GM18505 (cell line): ENCODE data around the gene ATP6V1A.
"Not testable (repeated sequence)": the region's sequence is repeated elsewhere in the genome, so short reads cannot be mapped to it uniquely, and the experiment has no call there.

Source experiments
- ATAC-seq: cut with Tn5 transposase; IDR thresholded peaks from one replicate; pipeline ENCODE4 v1.9.1; 2021; ENCODE audit not compliant: unreplicated experiment
- POLR2A ChIP-seq: IDR thresholded peaks from 4 replicates; pipeline ENCODE4 v1.6.1; 2011; ENCODE audit warnings: borderline replicate concordance; ENCODE audit not compliant: insufficient read depth, insufficient read length; ENCODE audit errors: extremely low read depth

The ATP6V1A gene

DNA sequence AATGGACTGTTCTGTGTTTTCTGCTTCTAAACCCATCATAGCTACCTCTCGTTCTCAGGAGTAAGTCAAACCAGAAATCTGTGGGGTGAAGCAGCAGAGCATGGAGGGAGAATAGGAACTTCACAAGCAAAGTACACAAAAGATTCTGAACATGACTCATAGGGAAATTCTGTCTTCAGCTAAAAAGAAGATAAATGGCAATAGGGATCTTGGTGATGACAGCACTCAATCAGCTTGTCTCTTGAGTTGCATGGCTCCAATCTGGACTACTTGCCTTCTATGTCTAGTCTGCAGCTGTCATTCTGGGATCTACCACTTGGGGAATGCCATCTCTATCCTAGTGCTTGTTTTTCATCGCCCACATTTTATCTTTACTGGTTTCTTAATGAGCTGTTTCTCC lies 78.3 kb downstream of the ATP6V1A start:
- peak; percentile 87 for ATAC-seq
- TF ChIP-seq POLR2A, result no peak

DNA sequence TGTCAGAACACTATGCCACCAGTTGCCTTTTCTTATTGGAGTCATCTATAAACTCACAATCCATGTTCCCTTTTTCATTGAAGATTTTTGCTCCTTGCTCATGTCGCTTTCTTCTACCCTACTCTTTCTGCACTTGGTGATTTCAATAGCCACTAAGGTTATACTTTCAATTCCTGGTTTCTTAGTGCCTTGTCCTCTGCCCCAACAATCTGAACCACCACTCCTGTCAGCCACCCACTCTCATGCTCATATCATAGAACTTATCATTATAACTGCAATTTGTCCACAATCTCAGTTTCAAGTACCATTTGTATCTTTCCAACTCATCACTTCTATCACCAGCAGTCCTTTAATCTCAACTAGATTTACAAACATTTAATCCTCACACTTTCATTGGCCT lies 81.8 kb downstream of the ATP6V1A start:
- peak; percentile 25 for ATAC-seq
- TF ChIP-seq POLR2A, result no peak

DNA sequence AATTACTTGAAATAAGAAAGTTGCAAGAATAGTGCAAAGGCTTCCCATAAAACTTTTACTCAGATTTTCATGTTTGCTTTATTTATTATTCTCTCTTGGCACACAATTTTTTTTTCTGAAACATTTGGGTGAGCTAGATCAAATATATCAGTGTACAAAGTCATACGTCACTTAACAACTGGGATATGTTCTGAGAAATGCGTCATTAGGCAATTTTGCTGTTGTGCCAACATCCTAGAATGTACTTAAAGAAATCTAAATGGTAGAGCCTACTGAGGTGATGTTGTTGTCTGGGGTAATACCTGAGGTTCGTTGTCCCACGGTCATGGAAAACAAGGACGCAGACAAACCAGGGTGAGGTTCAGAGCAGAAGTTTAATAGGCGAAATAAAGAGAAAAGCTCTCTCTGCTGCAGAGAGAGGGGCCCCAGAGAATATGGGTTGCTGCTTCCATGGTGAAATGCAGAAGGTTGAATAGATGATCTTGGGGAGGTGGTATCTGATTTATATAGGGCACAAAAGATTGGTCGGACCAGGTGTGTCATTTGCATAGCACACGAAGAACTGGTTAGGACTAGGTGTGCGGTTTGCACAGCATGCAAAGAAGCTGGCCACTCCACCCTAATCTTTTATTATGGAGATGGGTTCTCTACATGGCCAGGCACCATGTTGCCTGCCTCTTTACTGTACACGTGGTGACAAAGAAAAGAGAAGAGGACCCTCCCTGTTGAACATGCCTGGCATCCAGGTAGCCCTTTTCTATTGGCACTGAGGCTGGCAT lies 82.9 kb downstream of the ATP6V1A start:
- ATAC-seq, result peak; percentile 14
- TF ChIP-seq POLR2A, result no peak

DNA sequence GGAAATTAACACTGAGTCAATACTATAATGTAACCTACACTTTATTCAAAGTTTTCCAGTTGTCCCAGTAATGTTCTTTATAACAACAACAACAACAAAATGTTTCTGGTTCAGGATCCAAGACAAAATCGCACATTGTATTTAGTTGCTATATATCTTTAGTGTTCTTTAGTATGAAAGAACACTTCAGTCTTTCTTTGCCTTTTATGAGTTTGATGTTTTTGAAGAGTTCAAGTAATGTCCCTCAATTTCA lies 84.2 kb downstream of the ATP6V1A start:
- no peak for TF ChIP-seq POLR2A

DNA sequence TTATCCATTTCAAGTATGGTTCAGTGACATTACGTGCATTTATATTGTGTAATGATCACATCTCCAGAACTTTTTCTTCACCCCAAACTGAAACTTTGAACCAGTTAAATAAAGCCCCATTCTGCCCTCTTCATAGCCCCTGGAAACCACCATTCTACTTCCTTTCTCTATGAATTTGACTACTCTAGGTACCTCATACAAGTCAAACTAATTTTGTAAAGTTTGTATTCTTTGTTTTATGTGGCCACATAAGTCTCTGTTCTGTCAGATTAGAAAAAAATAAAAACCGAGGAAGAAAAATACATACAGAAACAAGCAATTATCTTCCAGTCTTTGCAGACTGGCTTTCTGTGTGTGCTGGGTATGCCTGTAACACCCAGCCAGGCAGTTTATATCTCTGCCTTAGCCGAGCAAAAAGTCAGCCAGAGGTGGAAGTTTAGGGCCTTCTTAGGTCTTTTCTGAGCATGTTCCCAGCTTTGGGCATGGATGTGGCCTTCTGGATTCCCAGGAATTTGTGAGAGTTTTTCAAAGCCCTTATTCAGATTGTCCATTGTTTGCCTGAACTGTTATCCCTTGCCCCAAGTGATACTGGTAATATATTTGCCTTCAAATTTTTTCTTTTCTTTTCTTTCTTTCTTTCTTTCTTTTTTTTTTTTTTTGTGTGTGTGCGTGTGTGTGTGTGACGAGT lies 85.8 kb downstream of the ATP6V1A start:
- peak; percentile 42 for ATAC-seq
- TF ChIP-seq POLR2A, result no peak

More for the DNA sequence above, 84.2 kb downstream of the ATP6V1A start:
- ATAC-seq, result no peak

DNA sequence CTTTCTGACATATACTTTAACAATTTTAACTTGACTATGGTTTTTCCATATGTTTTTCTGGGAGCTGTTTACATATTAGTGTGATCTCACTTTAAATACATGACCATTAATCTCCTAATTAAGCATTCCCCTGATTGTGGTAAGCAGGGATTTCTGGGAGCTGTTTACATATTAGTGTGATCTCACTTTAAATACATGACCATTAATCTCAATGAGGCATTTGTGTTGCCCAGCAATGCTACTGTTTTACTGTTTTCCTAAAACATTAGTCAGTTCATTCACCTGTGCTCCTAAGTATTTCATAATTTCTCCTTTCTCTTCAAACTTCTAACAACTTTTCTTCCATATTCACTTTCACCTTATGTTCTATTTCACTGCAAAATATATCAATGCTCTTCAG lies 88.1 kb downstream of the ATP6V1A start:
- TF ChIP-seq POLR2A, result no peak
- no peak for ATAC-seq

DNA sequence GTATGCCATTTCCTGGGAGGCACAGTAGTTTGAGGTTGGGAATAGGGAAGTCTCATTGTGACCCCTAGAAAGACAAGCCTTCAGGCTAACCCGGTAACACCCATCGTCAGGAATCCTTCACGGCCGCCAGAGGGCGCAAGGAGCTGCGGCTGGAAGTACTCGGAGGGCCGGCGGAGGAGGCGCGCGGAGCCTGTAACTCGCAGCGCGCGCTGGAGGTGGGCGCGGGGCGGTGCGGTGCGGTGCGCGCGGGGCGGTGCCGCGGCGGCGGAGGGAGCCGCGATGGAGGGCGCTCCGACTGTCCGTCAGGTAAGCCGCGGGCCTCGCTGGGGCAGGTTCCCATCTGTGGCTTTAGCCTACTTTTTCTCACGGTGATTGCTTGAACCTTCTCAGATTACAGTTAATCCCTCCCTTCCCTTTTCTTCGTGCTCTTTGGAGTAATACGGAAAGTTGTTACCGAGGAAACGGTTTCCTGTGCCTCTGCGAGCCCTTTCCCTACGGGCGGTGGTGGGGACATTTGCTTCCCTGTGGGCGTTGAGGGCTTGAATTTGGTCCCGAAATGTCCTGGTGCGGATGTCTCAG lies 91.9 kb downstream of the ATP6V1A start, which contains the start of gene GRAMD1C:
GRAMD1C (plus strand) TSS at position 158 of the 579 bp plus-strand sequence; CDS start at position 280, 122 bp downstream.
- no peak for TF ChIP-seq POLR2A
- ATAC-seq, result peak; percentile 98

DNA sequence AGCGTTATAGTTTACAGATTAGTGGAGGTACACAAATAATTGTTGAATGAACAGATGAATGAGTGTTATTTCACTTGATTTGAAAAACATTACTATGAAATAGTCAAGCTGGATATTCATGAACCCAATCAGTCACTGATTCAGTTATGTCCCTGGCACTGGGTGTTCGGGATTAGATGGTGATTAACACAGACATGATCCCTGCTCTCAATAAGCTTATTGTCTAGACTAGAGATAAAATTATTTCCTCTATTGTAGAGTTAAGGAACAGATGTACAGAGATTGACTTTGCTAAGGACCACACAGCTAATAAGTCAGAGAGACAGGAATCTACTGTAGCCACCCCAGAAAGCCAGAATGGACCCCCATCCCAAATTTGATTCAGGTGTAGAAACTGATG lies 92.7 kb downstream of the ATP6V1A start:
- no peak for ATAC-seq
- no peak for TF ChIP-seq POLR2A

DNA sequence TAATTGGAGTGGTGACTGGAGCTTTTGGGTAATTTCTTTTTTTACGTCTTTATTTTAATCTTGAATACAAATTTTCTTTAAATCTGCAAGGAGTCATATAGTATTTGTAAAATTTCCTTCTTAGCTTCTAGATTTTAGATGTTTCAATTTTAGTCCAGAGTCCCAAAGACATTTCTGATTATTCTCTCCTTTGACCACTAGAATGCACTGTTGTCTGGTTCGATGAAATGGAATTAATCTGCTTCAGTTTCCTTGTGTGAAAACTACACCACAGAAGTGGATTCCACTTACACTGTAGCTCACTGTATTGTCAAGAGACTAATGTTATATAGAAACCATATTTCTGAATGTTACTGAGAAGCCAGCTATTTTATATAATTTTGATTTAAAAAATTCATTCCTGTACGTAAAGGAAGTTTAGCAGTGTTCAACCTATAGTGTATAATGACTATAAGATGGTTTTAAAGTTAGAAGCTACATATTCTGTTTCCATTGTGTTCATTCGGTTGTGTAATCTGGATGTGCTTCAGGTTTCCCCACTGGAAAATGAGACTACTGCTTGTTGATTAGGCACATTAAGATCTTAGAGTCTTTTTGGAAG lies 97.9 kb downstream of the ATP6V1A start:
- no peak for TF ChIP-seq POLR2A
- ATAC-seq, result no peak

DNA sequence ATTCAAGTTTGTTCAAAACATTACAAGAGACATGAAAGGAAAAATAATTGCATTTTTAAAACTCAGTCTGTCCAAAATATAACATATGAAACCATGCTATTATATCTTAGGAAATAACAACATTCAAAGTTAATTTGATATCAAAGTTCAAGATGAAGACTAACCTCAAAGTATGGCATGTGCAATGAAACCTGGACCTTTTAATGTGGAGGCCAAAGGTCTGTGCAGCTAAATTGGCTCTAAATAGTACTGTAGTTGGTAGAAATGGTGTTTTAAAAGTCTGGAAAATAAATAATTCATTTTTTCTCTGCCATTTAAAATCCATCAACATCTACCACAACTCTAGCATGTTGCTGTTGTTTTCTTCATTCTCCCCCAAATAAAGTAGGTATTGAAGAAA lies 100.4 kb downstream of the ATP6V1A start:
- ATAC-seq, result no peak
- no peak for TF ChIP-seq POLR2A

DNA sequence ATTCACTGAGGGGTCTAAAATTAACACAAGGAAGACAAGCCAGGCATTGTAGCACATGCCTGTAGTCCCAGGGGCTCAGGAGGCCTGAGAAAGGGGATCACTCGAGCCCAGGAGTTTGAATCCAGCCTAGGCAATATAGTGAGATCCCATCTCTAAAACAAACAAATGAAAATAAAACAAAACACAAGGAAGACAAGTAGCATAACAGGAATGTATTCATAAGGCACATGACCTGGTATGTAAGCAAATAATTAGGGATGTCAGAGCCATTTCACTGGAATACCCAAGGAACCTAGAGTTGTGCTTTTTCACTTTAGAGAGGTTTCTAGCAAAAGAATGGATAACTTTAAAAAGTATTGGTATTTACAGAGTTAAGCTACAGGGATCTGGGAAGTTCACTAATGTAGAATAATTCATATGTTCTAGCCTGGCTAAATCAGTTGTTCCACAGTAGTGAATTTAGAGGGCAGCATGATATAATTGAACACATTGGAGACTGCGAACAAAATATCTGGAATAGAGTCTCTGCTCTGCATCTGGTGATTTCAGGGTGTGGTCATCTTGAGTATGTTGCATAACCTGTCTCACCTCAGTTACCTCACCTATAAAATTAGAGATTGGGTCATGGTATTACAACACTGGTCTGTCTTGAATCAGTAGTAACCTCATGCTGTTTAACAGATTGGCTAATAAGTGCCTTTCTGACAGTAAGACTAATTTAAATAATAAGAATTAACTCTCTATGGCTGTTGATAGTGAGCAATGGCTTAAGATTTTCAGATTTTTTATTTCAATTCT lies 101.0 kb downstream of the ATP6V1A start:
- TF ChIP-seq POLR2A, result no peak
- no peak for ATAC-seq

DNA sequence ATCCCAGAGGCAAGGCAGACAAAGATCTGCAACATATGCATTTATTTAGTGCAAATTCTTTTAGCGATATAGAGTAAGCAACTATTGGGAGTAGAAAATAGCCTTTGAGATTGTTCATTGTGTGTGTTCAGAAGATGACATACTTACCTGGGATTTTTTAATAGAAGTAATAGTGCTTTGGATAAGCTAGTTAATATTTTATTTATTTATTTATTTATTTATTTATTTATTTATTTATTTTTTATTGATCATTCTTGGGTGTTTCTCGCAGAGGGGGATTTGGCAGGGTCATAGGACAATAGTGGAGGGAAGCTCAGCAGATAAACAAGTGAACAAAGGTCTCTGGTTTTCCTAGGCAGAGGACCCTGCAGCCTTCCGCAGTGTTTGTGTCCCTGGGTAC lies 102.2 kb downstream of the ATP6V1A start:
- ATAC-seq, result not testable (repeated sequence)

DNA sequence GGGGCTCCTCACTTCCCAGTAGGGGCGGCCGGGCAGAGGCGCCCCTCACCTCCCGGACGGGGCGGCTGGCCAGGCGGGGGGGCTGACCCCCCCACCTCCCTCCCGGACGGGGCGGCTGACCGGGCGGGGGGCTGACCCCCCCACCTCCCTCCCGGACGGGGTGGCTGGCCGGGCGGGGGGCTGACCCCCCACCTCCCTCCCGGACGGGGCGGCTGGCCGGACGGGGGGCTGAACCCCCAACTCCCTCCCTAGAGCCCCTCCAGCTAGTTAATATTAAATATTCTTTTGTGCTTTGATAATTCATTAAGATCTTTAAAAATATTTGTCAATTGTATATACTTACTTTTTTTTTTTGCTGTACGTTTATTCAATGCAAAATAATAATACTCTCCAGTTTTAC lies 103.0 kb downstream of the ATP6V1A start:
- not testable (repeated sequence) for ATAC-seq

DNA sequence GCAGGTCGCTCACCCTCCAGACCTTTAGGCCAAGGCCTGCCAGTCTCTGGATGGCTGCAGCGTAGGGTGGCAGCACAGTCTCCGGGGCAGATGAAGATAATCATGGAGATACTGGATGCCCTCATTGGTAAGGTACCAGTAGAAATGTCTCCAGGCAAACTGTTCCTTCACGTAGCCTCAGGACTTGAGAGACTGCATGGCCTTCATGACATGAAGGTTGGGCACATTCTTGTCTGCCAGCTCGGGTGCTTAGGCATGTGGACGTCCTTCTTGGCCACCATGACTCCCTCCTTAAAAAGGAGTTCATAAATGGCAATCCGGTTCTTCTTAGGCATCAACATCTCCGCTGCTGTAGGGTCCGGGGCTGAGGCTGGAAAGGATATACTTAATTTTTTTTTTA lies 103.6 kb downstream of the ATP6V1A start:
- ATAC-seq, result not testable (repeated sequence)
